CD4-positive, alpha-beta T cell treated with Interleukin-2 at 100 ng/mL for 4 hours (primary cell): ENCODE results near the gene SSU72.

Source experiments
- DNase-seq: peaks from one replicate; pipeline ENCODE4 v3.0.0-alpha.2; 2020; ENCODE audit warnings: low spot score

SSU72 gene

DNA sequence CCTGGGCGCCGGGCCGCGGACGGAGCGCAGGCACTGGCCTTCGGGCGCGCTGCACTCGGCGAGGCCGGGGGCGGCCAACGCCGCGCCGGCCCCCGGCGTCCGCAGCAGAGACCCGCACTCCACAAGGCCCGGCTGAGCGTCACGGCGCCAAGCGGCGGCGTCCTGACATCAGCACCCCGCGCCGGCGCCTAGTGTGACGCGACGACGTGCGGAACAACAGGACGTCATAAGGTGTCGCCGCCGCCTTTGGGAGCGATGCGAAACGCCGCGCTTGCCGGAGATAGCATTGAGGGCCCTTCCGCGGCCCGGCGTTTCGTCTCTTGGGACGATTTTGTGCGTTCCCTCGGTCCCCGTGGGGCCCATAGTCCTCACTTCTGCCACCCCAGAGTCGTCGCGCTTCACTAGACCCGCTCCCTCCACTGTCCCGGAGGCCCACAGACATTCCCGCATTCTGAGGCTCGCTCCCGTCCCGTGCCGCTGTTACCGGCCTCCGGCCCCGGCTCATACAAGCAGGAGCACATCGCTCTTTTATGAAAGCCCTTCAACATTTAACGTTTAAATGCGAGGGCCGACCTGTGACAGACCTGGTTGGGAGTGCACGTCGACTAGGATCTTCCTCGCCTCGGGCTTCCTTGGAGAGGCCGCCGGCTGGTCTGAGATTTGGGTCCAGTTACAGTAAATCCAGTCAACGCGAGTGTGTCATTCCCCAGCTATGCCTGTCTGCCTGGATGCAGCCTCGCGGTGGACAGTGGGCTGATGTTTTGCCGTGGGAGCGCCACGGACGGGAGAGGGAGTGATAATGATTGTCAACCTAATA lies at the start of gene SSU72:
Gene SSU72 (minus strand): TSS at position 143 of the 817 bp plus-strand sequence. CDS start 306 bp downstream, outside the sequence.
- DNase-seq, result peak; percentile 91

DNA sequence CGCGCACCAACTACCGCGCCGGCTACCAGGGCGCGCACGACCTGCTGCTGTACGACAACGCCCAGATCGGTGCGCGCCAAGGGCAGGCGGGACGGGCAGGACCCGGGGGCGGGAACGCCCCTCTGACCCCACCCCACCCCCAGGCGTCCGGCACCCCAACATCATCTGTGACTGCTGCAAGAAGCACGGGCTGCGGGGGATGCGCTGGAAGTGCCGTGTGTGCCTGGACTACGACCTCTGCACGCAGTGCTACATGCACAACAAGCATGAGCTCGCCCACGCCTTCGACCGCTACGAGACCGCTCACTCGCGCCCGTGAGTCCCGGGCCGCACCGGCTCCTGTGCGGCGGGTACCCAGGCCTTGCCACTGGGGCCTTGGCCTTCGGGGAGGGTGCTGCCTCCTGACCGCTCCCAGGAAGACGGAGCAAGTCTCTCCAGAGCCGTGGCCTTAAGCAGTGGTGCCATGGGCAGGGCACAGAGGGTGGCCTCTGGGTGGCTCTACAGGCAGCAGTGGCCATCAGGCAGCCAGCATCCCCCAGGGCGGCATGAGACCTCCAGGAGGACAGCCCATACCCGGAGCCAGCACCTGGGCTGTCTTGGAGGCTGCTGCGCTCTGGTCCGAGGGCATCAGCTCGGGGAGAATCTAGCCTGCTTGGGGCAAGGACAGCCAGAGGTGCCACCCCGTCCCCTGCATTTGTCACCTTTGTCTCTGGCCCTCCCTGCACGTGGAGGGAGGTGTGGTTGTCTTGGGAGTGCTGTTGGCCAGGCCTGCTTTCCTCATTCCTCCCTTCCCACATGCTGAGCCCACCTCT lies 49.2 kb upstream of the SSU72 start:
- DNase-seq, result no peak

DNA sequence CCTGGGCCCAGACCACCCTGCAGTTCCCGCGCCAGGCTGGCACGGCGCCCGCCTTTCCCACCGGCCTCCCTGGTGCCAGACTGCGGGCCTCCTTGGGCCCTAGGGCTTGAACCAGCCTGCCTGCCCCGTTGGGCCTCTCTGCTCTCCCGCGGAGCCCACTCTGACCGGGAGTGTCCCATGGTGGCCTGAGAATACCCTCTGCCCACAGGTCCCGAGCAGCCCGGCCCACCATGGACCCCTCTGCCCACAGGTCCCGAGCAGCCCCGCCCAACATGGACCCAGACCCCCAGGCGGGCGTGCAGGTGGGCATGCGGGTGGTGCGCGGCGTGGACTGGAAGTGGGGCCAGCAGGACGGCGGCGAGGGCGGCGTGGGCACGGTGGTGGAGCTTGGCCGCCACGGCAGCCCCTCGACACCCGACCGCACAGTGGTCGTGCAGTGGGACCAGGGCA lies 48.5 kb upstream of the SSU72 start:
- DNase-seq, result no peak

DNA sequence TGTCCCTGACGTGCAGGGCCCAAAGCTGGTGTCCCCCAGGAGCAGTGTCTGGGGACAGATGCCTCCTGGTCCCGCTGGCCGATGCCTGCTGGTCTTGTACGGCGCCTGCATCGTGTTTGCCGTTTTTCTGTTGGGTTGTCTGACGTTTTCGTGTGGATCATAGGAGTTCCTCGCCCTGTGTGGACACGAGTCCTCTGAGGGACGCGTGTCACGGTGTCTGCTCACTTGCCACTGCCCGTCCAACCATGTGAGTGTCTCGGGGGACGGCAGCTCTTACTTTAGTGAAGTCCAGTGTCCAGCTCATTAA lies 48.1 kb upstream of the SSU72 start:
- DNase-seq, result no peak

DNA sequence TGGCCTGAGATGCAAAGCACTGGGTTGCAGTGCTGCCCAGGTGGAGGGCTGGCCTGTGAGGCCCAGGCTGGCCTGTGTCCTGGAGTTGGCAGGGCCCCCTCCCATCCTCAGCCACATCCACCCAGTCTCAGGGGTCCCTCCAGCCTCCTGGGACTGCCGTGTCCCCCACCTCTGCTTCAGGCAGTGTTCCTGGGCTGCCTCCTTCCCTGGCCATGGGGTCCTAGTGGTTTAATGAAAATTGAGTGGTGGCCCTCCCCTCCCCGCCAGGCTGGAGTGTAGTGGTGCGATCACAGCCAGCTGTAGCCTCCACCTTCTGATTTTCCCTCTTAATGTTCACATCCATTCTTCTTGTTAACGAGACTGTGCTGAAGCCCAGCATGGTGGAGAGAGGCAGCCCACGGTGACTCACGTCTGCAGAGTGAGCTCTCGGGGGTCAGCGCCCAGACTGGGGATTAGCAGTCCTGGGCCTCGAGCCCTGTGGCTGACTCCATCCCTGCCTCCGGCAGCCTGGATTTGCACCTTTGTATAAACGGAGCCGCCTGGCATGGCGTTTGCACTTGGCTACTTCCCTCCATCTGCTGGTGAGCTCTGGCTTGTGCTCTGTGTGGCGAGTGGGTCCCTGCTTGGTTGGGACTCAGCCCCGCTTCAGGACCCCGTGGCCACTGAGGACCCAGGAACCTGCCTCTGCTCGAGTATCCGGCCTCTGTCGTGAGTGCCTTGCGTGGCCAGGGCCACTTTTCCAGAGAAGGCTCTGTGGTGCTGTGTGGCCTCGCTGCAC lies 47.5 kb upstream of the SSU72 start:
- DNase-seq, result no peak

DNA sequence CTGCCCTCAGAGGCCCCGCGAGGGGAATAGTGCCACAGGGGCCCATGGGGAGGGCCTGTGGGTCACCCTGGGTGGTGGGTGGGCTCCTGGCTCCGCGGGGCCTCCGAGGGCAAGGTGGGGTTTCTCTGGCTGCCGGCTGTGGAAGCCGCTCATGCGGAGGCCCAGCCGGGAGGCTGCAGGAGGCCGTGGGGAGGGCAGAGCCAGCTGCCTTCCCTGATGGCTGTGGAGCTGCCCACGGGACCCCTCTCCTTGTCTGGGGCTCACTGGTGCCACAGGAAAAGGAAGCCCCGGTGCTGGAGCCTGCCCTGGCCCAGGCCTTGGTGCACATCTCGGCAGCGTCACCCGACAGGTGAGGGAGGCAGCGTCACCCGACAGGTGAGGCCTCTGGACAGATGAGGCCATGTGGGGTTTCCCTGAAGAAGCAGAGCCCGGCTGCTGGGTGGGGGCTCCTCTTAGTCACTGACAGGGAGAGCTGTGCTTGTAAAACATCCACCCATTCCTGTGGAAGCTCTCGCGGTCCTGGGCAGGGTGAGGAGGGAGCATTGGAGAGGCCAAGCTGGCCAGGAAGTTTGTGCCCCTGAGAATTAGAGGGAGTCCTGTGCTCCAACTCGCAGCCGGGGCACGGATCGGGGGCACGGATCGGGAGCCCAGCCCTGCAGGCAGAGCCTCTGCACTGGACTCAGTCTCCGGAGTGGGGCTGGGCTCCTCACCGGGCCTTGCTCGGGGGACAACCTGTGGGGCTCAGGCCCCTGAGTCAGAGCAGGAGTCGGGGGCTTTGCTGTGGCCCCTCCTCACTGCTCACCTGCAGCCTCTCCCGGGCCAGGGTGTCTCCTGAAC lies 46.7 kb upstream of the SSU72 start:
- DNase-seq, result no peak

DNA sequence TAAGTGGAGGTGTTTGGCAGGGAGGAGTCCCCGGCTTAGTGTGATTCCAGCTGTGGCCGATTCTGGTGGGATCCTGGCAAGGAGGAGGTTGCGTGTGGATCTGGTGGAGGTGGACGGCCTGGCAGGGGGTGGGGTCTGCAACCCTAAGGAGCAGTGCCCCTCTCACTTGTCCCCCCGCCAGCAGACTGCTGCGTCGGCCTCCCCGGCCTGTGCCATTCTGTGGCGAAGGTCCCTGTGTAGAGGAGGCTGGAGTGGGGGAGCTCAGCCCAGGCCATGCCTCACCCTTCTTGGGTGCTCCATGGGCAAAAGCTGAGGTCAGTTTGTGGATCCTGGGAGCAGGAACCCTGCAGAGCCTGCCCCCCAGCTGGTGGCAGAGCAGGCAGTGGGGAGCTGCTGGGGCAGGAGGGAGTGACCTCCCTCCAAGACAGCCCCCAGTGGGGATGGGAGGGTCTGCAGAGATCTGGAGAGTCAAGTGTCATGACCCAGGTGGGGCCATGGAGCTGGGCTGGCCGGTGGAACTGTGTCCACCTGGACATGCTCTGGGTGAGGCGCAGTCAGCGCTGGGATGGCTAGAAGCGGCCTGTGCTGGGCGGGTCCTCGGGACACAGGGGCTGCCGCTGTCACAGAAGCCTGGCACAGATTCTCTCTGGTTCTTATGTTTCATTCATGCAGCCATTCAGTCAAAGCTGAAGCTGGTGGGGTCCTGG lies 45.9 kb upstream of the SSU72 start:
- DNase-seq, result no peak

DNA sequence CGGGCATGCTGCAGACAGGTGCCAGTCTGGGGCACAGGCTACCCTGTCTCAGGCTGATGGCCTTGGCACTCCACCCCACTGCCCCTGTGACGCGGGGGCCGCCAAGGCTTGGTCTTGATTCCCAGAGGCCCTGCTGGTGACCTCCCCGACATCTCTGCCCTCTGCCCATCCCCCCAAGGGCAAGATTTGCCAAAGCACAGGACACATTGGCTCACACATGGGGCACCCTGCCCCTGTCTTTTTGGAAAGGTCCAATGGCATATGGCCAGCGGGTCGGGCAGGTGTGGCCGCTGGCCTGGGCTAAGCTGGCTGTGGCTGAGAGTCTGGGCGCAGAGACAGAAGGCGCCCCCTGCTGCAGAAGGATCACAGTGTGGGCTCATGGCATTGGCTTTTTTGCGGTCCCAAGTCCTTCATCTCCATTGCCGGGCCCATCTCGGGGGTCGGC lies 45.3 kb upstream of the SSU72 start:
- DNase-seq, result no peak

DNA sequence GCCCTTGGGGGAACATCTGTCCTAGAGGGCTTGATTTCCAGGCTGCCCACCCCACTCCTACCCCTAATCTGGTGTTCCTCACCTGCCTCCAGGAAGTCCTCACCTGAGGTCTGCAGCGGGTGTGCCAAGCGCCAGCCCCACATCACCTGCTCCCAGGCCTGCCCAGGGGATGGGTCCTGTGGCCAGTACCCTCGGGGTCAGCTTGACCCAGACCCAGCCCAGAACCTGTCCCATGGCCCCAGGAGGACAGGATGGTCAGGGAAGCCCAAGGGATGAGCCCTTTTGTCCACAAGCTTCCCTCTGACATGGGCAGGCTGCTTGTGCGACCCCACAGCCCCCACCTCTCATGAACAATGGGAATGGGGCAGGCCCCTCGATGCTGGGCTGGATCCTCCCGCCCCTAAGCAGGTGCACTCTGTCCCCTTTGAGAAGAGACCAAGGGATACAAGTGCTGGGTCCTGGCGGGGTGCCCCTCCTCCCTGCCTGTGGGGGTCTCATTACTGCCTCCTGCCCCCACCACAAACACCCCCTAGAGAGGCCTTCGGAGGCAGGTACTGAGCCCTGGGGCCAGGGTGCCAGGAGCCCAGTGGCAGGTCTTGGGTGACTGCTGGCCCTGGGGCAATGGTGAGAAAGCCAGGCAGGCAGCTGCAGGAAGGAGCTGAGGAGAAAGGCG lies 43.9 kb upstream of the SSU72 start:
- DNase-seq, result no peak

DNA sequence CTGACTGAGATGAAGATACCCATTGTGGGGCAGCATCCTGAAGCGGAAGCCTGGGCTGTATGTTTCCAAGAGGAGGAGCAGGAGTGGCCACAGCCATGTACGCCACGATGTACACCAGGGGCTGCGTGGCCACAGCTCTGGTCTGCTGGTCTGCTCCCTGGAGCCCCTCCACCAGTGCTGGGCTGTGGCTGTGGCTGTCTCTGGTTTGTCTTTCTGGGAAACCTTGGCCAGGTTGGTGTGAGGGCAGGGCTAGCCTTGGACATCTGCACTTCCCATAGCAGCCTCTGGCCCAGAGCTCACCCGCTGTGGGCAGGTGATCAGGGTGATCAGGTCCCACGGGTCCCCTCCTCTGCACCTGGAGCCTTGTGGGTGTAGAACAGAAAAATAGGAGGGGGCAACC lies 43.3 kb upstream of the SSU72 start:
- DNase-seq, result no peak

DNA sequence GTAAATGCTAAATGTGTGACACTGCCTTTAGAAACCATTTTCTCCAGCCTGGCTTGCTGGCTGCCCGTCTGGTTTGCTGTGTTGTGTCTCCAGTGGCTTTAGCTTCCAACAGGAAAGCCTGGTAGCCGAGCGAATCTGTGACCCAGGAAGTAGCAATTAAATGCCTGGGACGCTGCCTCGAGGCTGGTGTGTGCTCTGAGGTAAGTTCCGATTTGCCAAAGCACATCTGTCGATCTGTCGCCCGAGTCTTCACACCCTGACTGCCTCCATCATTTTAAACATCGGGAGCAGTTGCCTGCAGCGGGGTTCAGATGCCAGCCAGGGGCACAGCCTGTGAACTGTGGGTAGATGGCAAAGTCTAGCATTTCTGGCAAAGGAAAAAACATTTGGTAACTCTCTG lies 42.9 kb upstream of the SSU72 start:
- DNase-seq, result no peak

DNA sequence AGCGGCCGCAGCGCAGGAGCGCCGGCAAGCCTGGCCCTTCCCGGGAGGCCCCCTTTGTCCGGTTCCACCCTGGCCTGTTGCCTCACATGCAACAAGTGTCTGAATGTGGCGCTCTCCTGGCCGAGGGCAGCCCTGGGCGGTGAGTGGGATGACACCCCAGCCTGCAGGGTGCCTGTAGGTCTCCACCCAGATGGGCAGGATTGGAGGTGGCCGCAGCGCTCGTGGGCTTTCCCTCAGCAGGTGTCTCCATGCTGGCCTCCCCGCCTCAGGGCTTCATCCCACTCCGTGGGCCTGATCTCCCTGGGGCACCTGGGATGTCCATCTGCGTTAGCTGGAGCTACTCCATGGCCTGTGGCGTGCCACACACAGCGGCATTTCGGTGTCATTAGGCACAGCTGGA lies 42.2 kb upstream of the SSU72 start:
- DNase-seq, result no peak

DNA sequence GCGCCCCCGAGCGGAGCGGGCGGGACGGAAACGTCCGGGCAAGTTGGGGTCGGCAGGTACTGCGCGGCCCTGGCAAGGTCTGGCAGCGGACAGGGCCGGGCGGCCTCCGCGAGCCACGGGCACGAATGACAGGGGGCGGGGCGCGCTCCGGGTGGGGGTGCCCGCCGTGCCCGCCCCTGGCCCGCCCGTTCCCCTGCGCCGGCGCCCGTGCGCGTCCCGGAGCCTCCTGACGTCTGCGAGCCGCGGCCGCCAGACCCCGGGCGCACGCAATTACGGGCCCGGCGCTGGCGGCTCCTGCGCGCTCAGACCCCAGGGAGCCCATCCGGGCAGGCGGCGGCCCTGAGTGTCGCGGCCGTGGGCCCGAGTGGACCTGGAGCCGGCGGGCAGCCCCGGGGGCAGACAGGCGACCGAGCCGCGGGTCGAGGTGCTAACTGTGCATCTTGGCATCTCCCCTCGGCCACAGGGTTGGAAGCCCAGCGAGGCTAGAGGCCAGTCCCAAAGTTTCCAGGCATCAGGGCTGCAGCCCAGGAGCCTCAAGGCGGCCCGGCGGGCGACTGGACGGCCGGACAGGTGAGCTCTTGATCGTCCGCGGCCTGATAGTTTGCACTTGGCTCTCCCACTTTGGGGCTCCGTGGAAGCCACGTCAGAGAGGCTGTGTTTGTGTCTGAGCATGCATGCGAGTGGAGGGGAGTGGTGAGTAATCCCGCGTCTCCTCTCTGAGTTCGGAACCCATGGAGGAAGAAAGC lies 41.6 kb upstream of the SSU72 start:
- DNase-seq, result peak; percentile 31

DNA sequence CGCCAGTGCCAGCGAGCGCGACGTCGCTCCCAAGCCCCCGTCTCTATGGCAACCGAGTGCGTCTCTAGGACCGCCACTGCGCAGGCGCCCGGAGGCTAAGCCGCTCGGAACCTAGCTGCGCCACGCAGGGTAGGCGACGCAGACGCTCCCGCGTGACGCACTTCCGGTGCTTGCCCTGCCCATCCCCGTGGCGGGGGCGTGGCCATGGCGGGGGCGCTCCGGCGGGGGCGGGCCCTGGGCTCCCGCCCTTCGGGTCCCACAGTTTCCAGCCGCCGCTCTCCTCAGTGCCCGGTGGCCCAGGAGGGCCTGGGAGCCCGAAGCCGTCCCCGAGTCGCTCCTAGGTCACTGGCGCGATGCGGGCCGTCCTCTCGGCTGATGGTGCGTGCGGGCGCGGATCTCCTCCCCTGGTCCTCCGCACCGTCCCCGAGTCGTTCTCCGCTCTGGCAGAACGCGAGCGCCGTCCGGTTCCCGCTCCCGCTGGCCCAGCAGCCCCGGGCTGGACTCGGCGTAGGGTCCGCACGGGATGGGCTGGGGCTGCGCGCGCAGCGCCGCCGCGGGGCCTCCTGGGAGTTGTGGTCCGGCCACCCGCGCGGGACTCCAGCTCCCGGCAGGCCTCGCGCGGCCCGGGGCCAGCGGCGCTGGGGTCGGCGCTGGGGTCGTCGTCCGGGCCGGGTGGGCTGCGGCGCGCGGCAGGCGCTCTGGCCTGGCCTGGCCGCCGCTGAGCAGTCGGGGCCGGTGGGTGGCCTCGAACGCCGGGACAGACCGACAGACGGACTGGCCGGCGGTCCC lies 40.8 kb upstream of the SSU72 start, which contains the start of gene MIB2:
Gene MIB2 (plus strand): TSS at position 245 of the 789 bp plus-strand sequence. CDS start 7,953 bp downstream, outside the sequence.
- DNase-seq, result peak; percentile 98

DNA sequence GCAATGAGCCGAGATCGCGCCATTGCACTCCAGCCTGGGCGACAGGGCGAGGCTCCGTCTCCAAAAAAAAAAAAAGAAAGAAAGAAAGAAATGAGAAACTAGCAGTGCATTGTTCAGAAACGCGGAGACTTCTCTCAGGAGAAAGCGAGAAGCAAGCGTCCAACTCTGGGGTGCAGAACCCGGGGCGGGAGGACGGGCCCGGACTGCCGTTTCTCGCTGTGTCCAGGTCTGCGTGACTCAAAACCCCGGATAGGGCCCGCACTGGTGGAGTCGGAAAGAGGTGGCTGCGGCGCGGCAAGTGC lies 40.2 kb upstream of the SSU72 start:
- DNase-seq, result no peak

DNA sequence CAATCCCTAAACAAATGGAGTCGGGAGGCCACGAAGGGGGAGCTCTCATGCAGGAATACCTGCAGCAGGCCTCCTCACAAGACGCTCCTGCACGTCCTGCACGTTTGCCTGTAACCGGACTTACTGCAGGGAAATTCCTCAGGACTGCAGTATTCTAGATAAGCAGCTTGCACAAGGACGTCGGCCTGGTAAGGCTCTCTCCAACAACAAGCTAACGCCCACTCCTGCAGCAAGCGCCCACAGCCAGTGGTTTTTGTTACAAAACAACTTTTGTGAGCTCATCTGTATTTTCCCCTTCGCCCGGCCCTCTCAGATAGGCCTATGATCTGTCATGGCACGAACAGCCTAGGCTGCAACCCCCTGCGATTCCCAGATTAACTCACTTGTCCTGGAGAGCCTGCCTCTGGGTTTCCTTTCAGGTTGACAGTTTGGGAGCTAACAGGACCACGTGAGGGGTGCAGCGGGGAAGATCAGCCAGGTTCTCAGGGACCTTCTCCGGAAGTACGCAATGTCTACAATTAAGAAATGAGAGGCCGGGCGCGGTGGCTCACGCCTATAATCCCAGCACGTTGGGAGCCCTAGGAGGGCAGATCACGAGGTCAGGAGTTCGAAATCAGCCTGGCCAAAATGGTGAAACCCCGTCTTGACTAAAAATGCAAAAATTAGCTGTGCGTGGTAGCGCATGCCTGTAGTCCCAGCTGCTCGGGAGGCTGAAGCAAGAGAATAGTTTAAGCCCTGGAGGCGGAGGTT lies 39.7 kb upstream of the SSU72 start:
- peak; percentile 73 for DNase-seq

DNA sequence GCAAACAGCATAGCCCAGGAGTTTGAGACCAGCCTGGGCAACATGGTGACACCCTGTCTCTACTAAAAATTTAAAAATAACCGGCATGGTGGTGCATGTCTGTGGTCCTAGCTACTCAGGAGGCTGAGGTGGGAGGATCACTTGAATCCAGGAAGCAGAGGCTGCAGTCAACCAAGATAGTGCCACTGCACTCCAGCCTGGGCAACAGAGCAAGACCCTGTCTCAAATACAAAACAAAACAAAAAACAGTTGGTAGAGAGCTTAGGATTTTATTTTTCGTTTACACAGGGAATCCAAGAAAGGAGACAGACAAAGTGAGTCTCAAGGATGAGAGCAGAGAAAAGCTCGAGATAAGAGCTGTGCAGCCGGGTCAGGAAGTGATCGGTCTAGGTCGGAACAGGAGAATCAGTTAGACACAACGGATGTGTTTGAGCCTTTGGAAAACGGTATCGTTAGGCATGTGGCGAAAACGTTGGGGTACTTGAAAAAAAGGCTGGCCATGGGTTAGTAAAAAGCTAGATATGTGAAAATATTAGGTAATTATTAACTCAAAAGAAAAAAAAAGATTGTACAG lies 38.9 kb upstream of the SSU72 start:
- DNase-seq, result no peak

DNA sequence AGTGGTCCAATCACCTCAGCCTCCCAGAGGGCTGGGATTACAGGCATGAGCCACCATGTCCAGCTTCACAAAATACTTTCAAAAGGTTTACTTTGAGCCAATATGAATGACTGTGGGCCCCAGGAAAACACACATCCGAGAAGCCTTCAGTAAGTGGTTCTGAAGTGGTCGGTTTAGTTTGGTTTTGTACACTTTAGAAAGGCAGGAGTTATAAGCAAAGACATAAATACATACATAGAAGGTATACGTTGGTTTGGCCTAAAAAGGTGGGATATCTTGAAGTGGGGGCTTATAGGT lies 37.4 kb upstream of the SSU72 start:
- DNase-seq, result no peak
